Prostate gland (tissue), 2 donors: ENCODE results near the gene VPS13D. TPM values are rescaled to one million over a fixed set of nuclear protein-coding genes. Genes with fewer than 3 reads are reported as not detected.

Experiments
- DNase-seq: peaks from one replicate; pipeline ENCODE4 v3.0.0-alpha.2; 2019; ENCODE audit warnings: low spot score
- H3K27ac ChIP-seq, 2 donors: fragments of 200-600 bp; sonication (generic); 2 replicates each; pipeline ENCODE4 v1.5.1; 2017 to 2019
- H3K27me3 ChIP-seq: fragments of 200-600 bp; sonication (generic); replicated peaks from 2 replicates; pipeline ENCODE4 v1.5.1; 2019; ENCODE audit not compliant: insufficient read depth
- H3K36me3 ChIP-seq, 2 donors: fragments of 200-600 bp; sonication (generic); 1 replicate in 1 of 2; 2 replicates in 1 of 2; pipeline versions ENCODE4 v1.5.1 to v1.8.1; 2017 to 2019
- H3K4me1 ChIP-seq: fragments of 200-600 bp; sonication (generic); replicated peaks from 2 replicates; pipeline ENCODE4 v1.5.1; 2019
- H3K4me3 ChIP-seq, 2 donors: fragments of 200-600 bp; sonication (generic); 2 replicates each; pipeline ENCODE4 v1.5.1; 2017 to 2019
- H3K9me3 ChIP-seq: fragments of 200-600 bp; sonication (generic); 2 replicates; pipeline ENCODE4 v1.5.1; 2017
- CTCF ChIP-seq, 4 experiments: fragments of 200-600 bp in 2 of 4; fragments of 450-650 bp in 2 of 4; sonication (generic) in 2 of 4; IDR thresholded peaks; 1 replicate in 3 of 4; 2 replicates in 1 of 4; pipeline ENCODE4 v1.5.1; 2016 to 2019; ENCODE audit warnings: antibody characterized with exemption in 4 of 4, mild to moderate bottlenecking in 2 of 4, moderate library complexity in 2 of 4
- POLR2A ChIP-seq: fragments of 450-650 bp; IDR thresholded peaks from one replicate; pipeline ENCODE4 v1.6.1; 2016; ENCODE audit warnings: antibody characterized with exemption, mild to moderate bottlenecking
- POLR2AphosphoS5 ChIP-seq: sonication (generic); formaldehyde crosslinking; IDR thresholded peaks from one replicate; pipeline ENCODE4 v1.6.1; 2017; ENCODE audit warnings: antibody characterized with exemption
- WGBS: methylation state at CpG from one replicate; pipeline ENCODE4 v1.1.5; 2018; 5-methylcytosine and 5-hydroxymethylcytosine counted together
- intact Hi-C: fragments of 100-400 bp; cut with DNase I; formaldehyde crosslinking; loops from one replicate; pipeline ENCODE4 v1.14.2; 2022
- total RNA-seq, 2 donors: library from RNA; depleted of rRNA; stranded (reverse); fragments of >200 nt; gene quantifications; one replicate each; pipeline ENCODE4 v1.1.0, GENCODE V29; 2016

The VPS13D gene
- total RNA-seq, 2 donors from 2014 or later: 60.7 to 80.8 TPM

- Histone ChIP-seq H3K4me3 (no peak overlapping the region), H3K4me1 (no peaks in the 10 kb centered on the region), H3K27me3 (no peaks in the 10 kb centered on the region), H3K9me3 (no peaks in the 10 kb centered on the region), H3K36me3 (no peaks in the 10 kb centered on the region), H3K27ac (no peak overlapping the region)
- intact Hi-C loops: no loop called here
- no peak for DNase-seq
- 50% methylated on average over 3 of the region's 3 CpGs for WGBS
- TF ChIP-seq POLR2A (no peak), CTCF (IDR thresholded peaks at IDR 0.05) (no peak), POLR2AphosphoS5 (no peak)
Measured at GRCh38 chr1:12426030-12426429, 196.2 kb downstream of the VPS13D start.

- no peaks in the 10 kb centered on the region for H3K36me3 ChIP-seq
- H3K4me3 ChIP-seq: no peak overlapping the region
- no peaks in the 10 kb centered on the region for H3K9me3 ChIP-seq
- no peaks in the 10 kb centered on the region for H3K27me3 ChIP-seq
- peaks cover 3% of the 10 kb centered on the region for H3K4me1 ChIP-seq
- 91% methylated on average over 4 of the region's 4 CpGs for WGBS
- no peak for TF ChIP-seq POLR2AphosphoS5
- no peak for TF ChIP-seq POLR2A
- no peak for TF ChIP-seq CTCF (IDR thresholded peaks at IDR 0.05)
- DNase-seq: no peak
- H3K27ac ChIP-seq: no peak overlapping the region
- intact Hi-C loops: no loop called here
Measured at GRCh38 chr1:12428334-12428733, 198.5 kb downstream of the VPS13D start.

- Histone ChIP-seq H3K4me3 (no peak overlapping the region), H3K27ac (no peak overlapping the region), H3K27me3 (no peaks in the 10 kb centered on the region), H3K9me3 (no peaks in the 10 kb centered on the region), H3K4me1 (peaks cover 14% of the 10 kb centered on the region), H3K36me3 (no peaks in the 10 kb centered on the region)
- DNase-seq: no peak
- WGBS: 70% methylated on average over 4 of the region's 4 CpGs
- intact Hi-C loops: no loop called here
- TF ChIP-seq POLR2AphosphoS5 (no peak), CTCF (IDR thresholded peaks at IDR 0.05) (no peak), POLR2A (no peak)
Measured at GRCh38 chr1:12430525-12430924, 200.7 kb downstream of the VPS13D start.

- no peak overlapping the region for H3K4me3 ChIP-seq
- H3K27me3 ChIP-seq: no peaks in the 10 kb centered on the region
- intact Hi-C loops: no loop called here
- H3K27ac ChIP-seq: peak overlapping the region; percentile 68 to 73
- H3K4me1 ChIP-seq: peaks cover 14% of the 10 kb centered on the region
- TF ChIP-seq POLR2AphosphoS5 (no peak), POLR2A (no peak), CTCF (IDR thresholded peaks at IDR 0.05) (no peak)
- no peaks in the 10 kb centered on the region for H3K9me3 ChIP-seq
- WGBS: 85% methylated on average over 6 of the region's 6 CpGs
- no peaks in the 10 kb centered on the region for H3K36me3 ChIP-seq
- DNase-seq: no peak
Measured at GRCh38 chr1:12432897-12433296, 203.1 kb downstream of the VPS13D start.

- H3K27ac ChIP-seq: peak overlapping the region; percentile 68 to 73
- peaks cover 14% of the 10 kb centered on the region for H3K4me1 ChIP-seq
- DNase-seq: no peak
- no peaks in the 10 kb centered on the region for H3K36me3 ChIP-seq
- intact Hi-C loops: no loop called here
- no peak for TF ChIP-seq POLR2A
- TF ChIP-seq CTCF (IDR thresholded peaks at IDR 0.05): no peak
- no peak for TF ChIP-seq POLR2AphosphoS5
- H3K9me3 ChIP-seq: no peaks in the 10 kb centered on the region
- H3K4me3 ChIP-seq: no peak overlapping the region
- WGBS: 21% methylated on average over 12 of the region's 12 CpGs
- H3K27me3 ChIP-seq: no peaks in the 10 kb centered on the region
Measured at GRCh38 chr1:12433323-12434053, 203.7 kb downstream of the VPS13D start.
